ENCODE data around the gene ATR.

ATR gene

DNA sequence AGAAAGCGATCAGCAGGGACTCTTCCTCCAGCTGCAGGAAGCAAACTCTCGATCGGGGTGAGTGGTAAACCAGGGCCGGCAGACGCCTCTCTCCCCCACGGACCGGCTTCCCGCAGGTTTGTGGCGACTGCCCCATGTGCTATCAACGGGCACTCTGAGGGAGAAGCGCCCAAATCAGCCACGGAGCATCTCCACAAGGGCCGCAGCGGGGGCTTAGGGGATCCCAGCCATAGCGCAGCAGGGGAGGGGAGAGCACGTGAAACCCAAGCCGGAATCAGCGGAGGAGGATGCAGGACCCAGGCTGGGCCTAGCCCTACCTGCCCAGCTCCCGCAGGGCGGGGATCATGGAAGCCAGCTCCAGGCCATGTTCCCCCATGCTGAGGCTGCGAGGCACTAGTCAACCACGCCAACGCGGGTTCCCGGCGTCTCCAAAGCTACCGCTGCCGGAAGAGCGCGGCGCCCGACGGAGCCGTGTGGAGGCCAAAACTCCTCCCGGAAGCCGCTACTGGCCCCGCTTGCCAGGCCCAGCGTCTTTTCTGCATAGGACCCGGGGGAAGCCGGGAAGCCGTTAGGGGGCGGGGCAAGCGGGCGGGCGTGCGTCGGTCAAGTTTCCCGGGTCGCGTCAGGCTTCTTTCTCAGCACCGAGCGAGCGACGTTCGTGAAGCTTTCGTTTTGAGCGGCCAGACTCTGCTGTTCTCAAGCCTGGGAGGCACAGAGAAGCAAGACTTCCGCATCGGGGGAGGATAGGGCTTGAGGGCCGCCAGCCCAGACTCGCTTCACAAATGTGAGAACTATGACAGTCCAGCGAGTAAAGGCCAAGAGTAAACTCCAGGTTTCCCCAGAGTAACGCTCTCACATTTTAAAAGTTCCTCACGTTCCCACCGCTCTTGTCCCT lies at the start of gene ATR:
ATR (minus strand) TSS at position 405 of the 895 bp plus-strand sequence; CDS start at position 376, 29 bp downstream.
- H3K36me3 ChIP-seq (ENCODE audit: insufficient read depth, low read length), result peaks cover 5% of the 10 kb centered on the region; the same call in 1 of the 2 replicates
- TF ChIP-seq FOXP2 (optimal IDR thresholded peaks at IDR 0.05; ENCODE audit: control extremely low read depth, extremely low read length, insufficient read depth) (peak; percentile 95), POLR2AphosphoS5 (IDR thresholded peaks at IDR 0.05; ENCODE audit: borderline replicate concordance, low read depth, low read length) (peak; percentile 98), EZH2 (IDR thresholded peaks at IDR 0.05) (no peak)
- peak; percentile 57 for DNase-seq (ENCODE audit: low read depth, low spot score)
- peak within 1 kb of the TSS; percentile 81 for H3K4me3 ChIP-seq
- peak within 1 kb of the TSS; percentile 79 for H3K27ac ChIP-seq
- no peaks in the 10 kb centered on the region for H3K9me3 ChIP-seq (ENCODE audit: low read depth, low read length)
- H3K9ac ChIP-seq (ENCODE audit: insufficient read length), result peak within 1 kb of the TSS; percentile 93

DNA sequence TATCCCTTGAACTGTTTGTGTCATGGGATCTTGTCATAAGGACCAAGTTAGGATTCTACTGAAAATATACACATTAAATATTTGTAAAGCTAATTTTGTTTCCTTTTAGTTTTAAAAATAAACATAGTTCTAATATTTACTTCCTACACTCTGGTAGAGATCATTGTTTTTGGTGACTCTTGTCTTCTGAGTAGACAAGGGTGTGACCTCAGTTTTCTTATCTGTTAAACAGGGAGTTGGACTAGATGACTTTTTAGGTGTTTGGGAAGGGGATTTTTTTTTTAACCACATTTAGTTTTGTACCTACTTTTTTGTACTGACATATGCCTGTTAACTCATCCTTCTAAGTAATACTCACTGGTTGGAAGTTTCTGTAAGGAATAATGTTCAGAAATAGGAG lies 48.4 kb upstream of the ATR start:
- no peak overlapping the region for H3K4me3 ChIP-seq
- no peak overlapping the region for H3K9ac ChIP-seq (ENCODE audit: insufficient read length)
- DNase-seq (ENCODE audit: low read depth, low spot score), result no peak
- H3K36me3 ChIP-seq (ENCODE audit: insufficient read depth, low read length), result no peaks in the 10 kb centered on the region
- no peak for TF ChIP-seq EZH2 (IDR thresholded peaks at IDR 0.05)
- no peak for TF ChIP-seq POLR2AphosphoS5 (IDR thresholded peaks at IDR 0.05; ENCODE audit: borderline replicate concordance, low read depth, low read length)
- no peak for TF ChIP-seq FOXP2 (optimal IDR thresholded peaks at IDR 0.05; ENCODE audit: control extremely low read depth, extremely low read length, insufficient read depth)
- H3K27ac ChIP-seq, result no peak overlapping the region
- no peaks in the 10 kb centered on the region for H3K9me3 ChIP-seq (ENCODE audit: low read depth, low read length)

GRCh38 chr3:142625153-142625440 lies 46.6 kb upstream of the ATR start:
- no peak for TF ChIP-seq EZH2 (IDR thresholded peaks at IDR 0.05)
- no peak for TF ChIP-seq POLR2AphosphoS5 (IDR thresholded peaks at IDR 0.05; ENCODE audit: borderline replicate concordance, low read depth, low read length)
- TF ChIP-seq FOXP2 (optimal IDR thresholded peaks at IDR 0.05; ENCODE audit: control extremely low read depth, extremely low read length, insufficient read depth), result no peak
- no peaks in the 10 kb centered on the region for H3K9me3 ChIP-seq (ENCODE audit: low read depth, low read length)
- no peaks in the 10 kb centered on the region for H3K36me3 ChIP-seq (ENCODE audit: insufficient read depth, low read length)
- no peak overlapping the region for H3K27ac ChIP-seq
- H3K4me3 ChIP-seq, result no peak overlapping the region
- H3K9ac ChIP-seq (ENCODE audit: insufficient read length), result no peak overlapping the region
- no peak for DNase-seq (ENCODE audit: low read depth, low spot score)

GRCh38 chr3:142624341-142625152 lies 46.0 kb upstream of the ATR start:
- no peak for DNase-seq (ENCODE audit: low read depth, low spot score)
- no peak for TF ChIP-seq FOXP2 (optimal IDR thresholded peaks at IDR 0.05; ENCODE audit: control extremely low read depth, extremely low read length, insufficient read depth)
- no peak for TF ChIP-seq POLR2AphosphoS5 (IDR thresholded peaks at IDR 0.05; ENCODE audit: borderline replicate concordance, low read depth, low read length)
- TF ChIP-seq EZH2 (IDR thresholded peaks at IDR 0.05), result no peak
- Histone ChIP-seq H3K36me3 (ENCODE audit: insufficient read depth, low read length) (no peaks in the 10 kb centered on the region), H3K4me3 (no peak overlapping the region), H3K27ac (no peak overlapping the region), H3K9ac (ENCODE audit: insufficient read length) (no peak overlapping the region), H3K9me3 (ENCODE audit: low read depth, low read length) (no peaks in the 10 kb centered on the region)

DNA sequence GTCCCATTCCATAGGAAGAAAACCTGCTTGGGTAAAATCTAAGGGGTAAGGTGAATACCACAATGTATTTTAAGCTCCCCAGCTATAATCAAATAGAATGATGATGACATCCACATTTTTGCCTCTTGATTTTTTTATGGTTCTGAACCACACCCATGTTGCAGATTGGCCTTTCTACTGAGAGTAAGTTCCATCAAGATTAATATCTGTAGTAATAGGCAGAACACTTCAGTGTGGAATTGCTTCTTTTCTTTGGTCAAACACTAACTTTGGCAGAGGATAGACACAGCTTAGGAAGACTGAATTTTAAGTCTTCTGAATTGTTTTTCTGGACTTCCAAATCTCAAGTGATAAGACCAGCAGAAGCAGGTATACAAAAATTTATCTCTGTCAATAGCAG lies 44.7 kb upstream of the ATR start:
- Histone ChIP-seq H3K27ac (no peak overlapping the region), H3K9me3 (ENCODE audit: low read depth, low read length) (no peaks in the 10 kb centered on the region), H3K9ac (ENCODE audit: insufficient read length) (no peak overlapping the region), H3K36me3 (ENCODE audit: insufficient read depth, low read length) (no peaks in the 10 kb centered on the region), H3K4me3 (no peak overlapping the region)
- DNase-seq (ENCODE audit: low read depth, low spot score), result no peak
- no peak for TF ChIP-seq EZH2 (IDR thresholded peaks at IDR 0.05)
- TF ChIP-seq FOXP2 (optimal IDR thresholded peaks at IDR 0.05; ENCODE audit: control extremely low read depth, extremely low read length, insufficient read depth), result no peak
- TF ChIP-seq POLR2AphosphoS5 (IDR thresholded peaks at IDR 0.05; ENCODE audit: borderline replicate concordance, low read depth, low read length), result no peak

DNA sequence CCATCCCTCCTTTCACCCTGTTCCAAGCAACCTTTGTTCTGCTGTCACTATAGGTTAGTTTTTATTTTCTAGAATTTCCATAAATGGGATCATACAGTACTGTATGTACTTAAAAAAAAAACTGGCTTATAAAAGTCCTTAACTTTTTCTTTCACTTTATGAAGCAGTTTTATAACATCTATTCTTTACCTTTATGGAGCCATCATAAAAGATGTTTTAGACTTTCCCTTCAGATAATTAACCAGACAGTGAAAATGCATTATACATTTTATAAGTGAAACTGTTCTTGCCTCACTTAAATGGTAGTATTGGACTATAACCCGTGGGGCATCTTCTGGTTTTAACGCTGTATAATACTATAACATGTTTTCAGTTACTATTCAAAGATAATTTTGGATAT lies 43.9 kb upstream of the ATR start:
- H3K36me3 ChIP-seq (ENCODE audit: insufficient read depth, low read length), result no peaks in the 10 kb centered on the region
- DNase-seq (ENCODE audit: low read depth, low spot score), result no peak
- H3K4me3 ChIP-seq, result no peak overlapping the region
- no peak overlapping the region for H3K27ac ChIP-seq
- no peak for TF ChIP-seq POLR2AphosphoS5 (IDR thresholded peaks at IDR 0.05; ENCODE audit: borderline replicate concordance, low read depth, low read length)
- no peak for TF ChIP-seq FOXP2 (optimal IDR thresholded peaks at IDR 0.05; ENCODE audit: control extremely low read depth, extremely low read length, insufficient read depth)
- no peak for TF ChIP-seq EZH2 (IDR thresholded peaks at IDR 0.05)
- H3K9ac ChIP-seq (ENCODE audit: insufficient read length), result no peak overlapping the region
- H3K9me3 ChIP-seq (ENCODE audit: low read depth, low read length), result no peaks in the 10 kb centered on the region

DNA sequence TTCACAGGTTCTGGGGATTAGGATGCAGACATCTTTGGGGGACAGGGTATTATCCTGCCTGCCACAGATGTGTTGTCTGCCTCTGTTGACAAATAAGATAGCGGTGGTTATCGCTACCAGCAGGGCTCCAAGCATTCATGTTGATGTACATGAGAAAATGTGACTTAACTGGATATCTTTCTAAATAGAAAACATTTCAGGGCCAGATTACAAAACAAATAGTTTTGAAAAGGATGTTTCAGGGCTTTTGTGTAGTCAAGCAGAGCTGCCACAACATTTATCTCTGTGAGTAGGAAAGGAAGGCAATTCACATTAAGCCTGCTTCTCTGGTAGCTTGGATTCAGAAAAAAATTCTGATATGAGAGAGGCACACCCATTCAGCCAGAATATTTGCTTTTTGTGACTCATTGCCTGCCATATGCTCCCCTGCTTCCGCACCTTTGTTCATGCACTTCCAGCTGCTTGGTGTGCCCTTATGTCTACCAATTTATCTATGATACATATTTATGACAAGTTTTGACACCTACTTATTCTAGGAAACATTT lies 40.5 kb upstream of the ATR start:
- Histone ChIP-seq H3K27ac (no peak overlapping the region), H3K9me3 (ENCODE audit: low read depth, low read length) (no peaks in the 10 kb centered on the region), H3K4me3 (no peak overlapping the region), H3K36me3 (ENCODE audit: insufficient read depth, low read length) (no peaks in the 10 kb centered on the region), H3K9ac (ENCODE audit: insufficient read length) (no peak overlapping the region)
- no peak for DNase-seq (ENCODE audit: low read depth, low spot score)
- TF ChIP-seq FOXP2 (optimal IDR thresholded peaks at IDR 0.05; ENCODE audit: control extremely low read depth, extremely low read length, insufficient read depth) (no peak), EZH2 (IDR thresholded peaks at IDR 0.05) (no peak)

DNA sequence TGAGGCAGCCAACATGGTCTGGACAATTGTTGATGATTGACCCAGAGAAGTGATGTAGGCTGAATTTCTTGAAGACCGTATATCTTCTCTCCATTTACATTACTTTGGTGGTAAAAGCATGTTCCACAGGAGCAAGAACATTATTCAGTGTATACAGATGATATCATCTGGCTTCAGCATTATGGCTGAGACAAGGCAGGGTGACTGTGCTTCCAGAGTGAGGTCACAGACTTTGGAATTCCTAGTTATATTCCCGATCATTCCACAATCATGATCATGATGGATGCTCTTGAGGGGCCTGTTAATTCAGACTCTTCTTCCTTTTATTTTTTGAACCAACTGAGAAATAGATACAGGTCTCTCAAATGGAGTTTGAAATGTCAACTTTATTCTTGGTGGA lies 36.6 kb upstream of the ATR start:
- H3K9ac ChIP-seq (ENCODE audit: insufficient read length), result no peak overlapping the region
- H3K36me3 ChIP-seq (ENCODE audit: insufficient read depth, low read length), result no peaks in the 10 kb centered on the region
- H3K27ac ChIP-seq, result no peak overlapping the region
- TF ChIP-seq EZH2 (IDR thresholded peaks at IDR 0.05) (no peak), POLR2AphosphoS5 (IDR thresholded peaks at IDR 0.05; ENCODE audit: borderline replicate concordance, low read depth, low read length) (no peak), FOXP2 (optimal IDR thresholded peaks at IDR 0.05; ENCODE audit: control extremely low read depth, extremely low read length, insufficient read depth) (no peak)
- DNase-seq (ENCODE audit: low read depth, low spot score), result no peak
- no peak overlapping the region for H3K4me3 ChIP-seq
- no peaks in the 10 kb centered on the region for H3K9me3 ChIP-seq (ENCODE audit: low read depth, low read length)

Measured in SK-N-MC (cell line).